HEK293 (cell line): ENCODE data around the gene TNFRSF14.
A peak's percentile ranks its signal among the peaks of the same experiment; 100 is the strongest.

ENCODE experiments used
- GLIS1 ChIP-seq: fragments of 450-650 bp; formaldehyde crosslinking; IDR thresholded peaks from 2 replicates; pipeline ENCODE4 v1.5.1; 2016; ENCODE audit warnings: missing biosample characterization, missing genetic modification characterization
- IKZF3 ChIP-seq: fragments of 450-650 bp; IDR thresholded peaks from 2 replicates; pipeline ENCODE4 v1.5.0; 2018; ENCODE audit warnings: missing biosample characterization, mild to moderate bottlenecking, missing genetic modification characterization, moderate library complexity
- KLF9 ChIP-seq: fragments of 450-650 bp; formaldehyde crosslinking; IDR thresholded peaks from 2 replicates; pipeline ENCODE4 v1.5.1; 2016; ENCODE audit warnings: missing biosample characterization, missing genetic modification characterization, low read depth
- MEIS1 ChIP-seq: sonication (generic); formaldehyde crosslinking; IDR thresholded peaks from 2 replicates; pipeline ENCODE4 v1.8.1; 2022; ENCODE audit warnings: missing genetic modification reagents, mild to moderate bottlenecking, borderline replicate concordance
- MYNN ChIP-seq: fragments of 450-650 bp; formaldehyde crosslinking; IDR thresholded peaks from 2 replicates; pipeline ENCODE4 v1.5.1; 2016; ENCODE audit warnings: missing biosample characterization, missing genetic modification characterization, borderline replicate concordance
- SALL2 ChIP-seq: fragments of 450-650 bp; formaldehyde crosslinking; IDR thresholded peaks from 2 replicates; pipeline ENCODE4 v1.5.0; 2017; ENCODE audit warnings: missing biosample characterization, mild to moderate bottlenecking, missing genetic modification characterization, borderline replicate concordance
- SCRT2 ChIP-seq: fragments of 450-650 bp; formaldehyde crosslinking; IDR thresholded peaks from 2 replicates; pipeline ENCODE4 v1.5.1; 2016; ENCODE audit warnings: missing biosample characterization, missing genetic modification characterization
- YY2 ChIP-seq: fragments of 450-650 bp; formaldehyde crosslinking; IDR thresholded peaks from 2 replicates; pipeline ENCODE4 v1.5.1; 2016; ENCODE audit warnings: missing biosample characterization, missing genetic modification characterization
- ZBTB20 ChIP-seq: fragments of 450-650 bp; formaldehyde crosslinking; IDR thresholded peaks from 2 replicates; pipeline ENCODE4 v1.5.1; 2016; ENCODE audit warnings: missing biosample characterization, missing genetic modification characterization
- ZFHX2 ChIP-seq: fragments of 450-650 bp; formaldehyde crosslinking; conservative IDR thresholded peaks from 2 replicates; pipeline ENCODE4 v1.5.1; 2016; ENCODE audit warnings: missing biosample characterization, missing genetic modification characterization
- ZIC2 ChIP-seq: fragments of 450-650 bp; formaldehyde crosslinking; IDR thresholded peaks from 2 replicates; pipeline ENCODE4 v1.5.1; 2016; ENCODE audit warnings: missing biosample characterization, missing genetic modification characterization
- ZNF175 ChIP-seq: fragments of 450-650 bp; formaldehyde crosslinking; IDR thresholded peaks from 2 replicates; pipeline ENCODE4 v1.5.1; 2016; ENCODE audit warnings: missing biosample characterization, missing genetic modification characterization
- ZNF23 ChIP-seq: fragments of 450-650 bp; formaldehyde crosslinking; IDR thresholded peaks from 2 replicates; pipeline ENCODE4 v1.5.1; 2016; ENCODE audit warnings: missing biosample characterization, missing genetic modification characterization, borderline replicate concordance
- ZNF274 ChIP-seq, 2 experiments: fragments of 200-500 bp in 1 of 2; fragments of 450-650 bp in 1 of 2; sonication (Bioruptor generic) in 1 of 2; formaldehyde crosslinking in 1 of 2; IDR thresholded peaks; 2 replicates each; pipeline versions ENCODE4 v1.5.1 to v1.6.1; 2014 to 2016; ENCODE audit warnings: borderline replicate concordance in 1 of 2, inconsistent platforms in 1 of 2, low read length in 1 of 2, missing biosample characterization in 1 of 2, missing genetic modification characterization in 1 of 2
- ZNF391 ChIP-seq: fragments of 450-650 bp; formaldehyde crosslinking; IDR thresholded peaks from 2 replicates; pipeline ENCODE4 v1.5.1; 2016; ENCODE audit warnings: low read depth, missing biosample characterization, missing genetic modification characterization, borderline replicate concordance
- ZNF416 ChIP-seq: fragments of 450-650 bp; formaldehyde crosslinking; IDR thresholded peaks from 2 replicates; pipeline ENCODE4 v1.5.1; 2016; ENCODE audit warnings: missing biosample characterization, missing genetic modification characterization
- ZNF433 ChIP-seq: fragments of 450-650 bp; formaldehyde crosslinking; IDR thresholded peaks from 2 replicates; pipeline ENCODE4 v1.5.1; 2016; ENCODE audit warnings: missing biosample characterization, missing genetic modification characterization, low read depth
- ZNF521 ChIP-seq: fragments of 450-650 bp; formaldehyde crosslinking; IDR thresholded peaks from 2 replicates; pipeline ENCODE4 v1.5.1; 2017; ENCODE audit warnings: missing biosample characterization, mild to moderate bottlenecking, missing genetic modification characterization
- ZNF600 ChIP-seq: fragments of 450-650 bp; formaldehyde crosslinking; IDR thresholded peaks from 2 replicates; pipeline ENCODE4 v1.5.1; 2016; ENCODE audit warnings: missing biosample characterization, missing genetic modification characterization
- ZNF629 ChIP-seq: fragments of 450-650 bp; formaldehyde crosslinking; IDR thresholded peaks from 2 replicates; pipeline ENCODE4 v1.5.1; 2017; ENCODE audit warnings: missing biosample characterization, missing genetic modification characterization
- ZNF664 ChIP-seq: fragments of 450-650 bp; formaldehyde crosslinking; IDR thresholded peaks from 2 replicates; pipeline ENCODE4 v1.5.1; 2016; ENCODE audit warnings: missing biosample characterization, missing genetic modification characterization
- ZNF747 ChIP-seq: fragments of 450-650 bp; formaldehyde crosslinking; IDR thresholded peaks from 2 replicates; pipeline ENCODE4 v1.5.1; 2016; ENCODE audit warnings: missing biosample characterization, missing genetic modification characterization
- ZNF791 ChIP-seq: fragments of 450-650 bp; formaldehyde crosslinking; IDR thresholded peaks from 2 replicates; pipeline ENCODE4 v1.5.1; 2016; ENCODE audit warnings: missing biosample characterization, missing genetic modification characterization
- ZNF792 ChIP-seq: fragments of 450-650 bp; formaldehyde crosslinking; IDR thresholded peaks from 2 replicates; pipeline ENCODE4 v1.5.1; 2016; ENCODE audit warnings: missing biosample characterization, missing genetic modification characterization
- ZXDB ChIP-seq: fragments of 450-650 bp; formaldehyde crosslinking; IDR thresholded peaks from 2 replicates; pipeline ENCODE4 v1.5.1; 2016; ENCODE audit warnings: missing biosample characterization, missing genetic modification characterization
- TF ChIP-seq, protein P1 (sequence below): fragments of 450-650 bp; formaldehyde crosslinking; IDR thresholded peaks from 2 replicates; pipeline ENCODE4 v1.5.1; 2017; ENCODE audit warnings: missing biosample characterization, mild to moderate bottlenecking, missing genetic modification characterization, moderate library complexity
- TF ChIP-seq, protein P2 (sequence below): fragments of 450-650 bp; formaldehyde crosslinking; IDR thresholded peaks from 2 replicates; pipeline ENCODE4 v1.5.1; 2016; ENCODE audit warnings: missing biosample characterization, missing genetic modification characterization
- TF ChIP-seq, protein P3 (sequence below): fragments of 450-650 bp; formaldehyde crosslinking; IDR thresholded peaks from 2 replicates; pipeline ENCODE4 v1.5.1; 2016; ENCODE audit warnings: missing biosample characterization, missing genetic modification characterization
- TF ChIP-seq, protein P4 (sequence below): fragments of 450-650 bp; IDR thresholded peaks from 2 replicates; pipeline ENCODE4 v1.5.1; 2018; ENCODE audit warnings: missing biosample characterization, missing genetic modification characterization
- TF ChIP-seq, protein P5 (sequence below): fragments of 450-650 bp; formaldehyde crosslinking; IDR thresholded peaks from 2 replicates; pipeline ENCODE4 v1.5.1; 2016; ENCODE audit warnings: missing biosample characterization, missing genetic modification characterization
- TF ChIP-seq, protein P6 (sequence below): fragments of 450-650 bp; formaldehyde crosslinking; IDR thresholded peaks from 2 replicates; pipeline ENCODE4 v1.5.1; 2017; ENCODE audit warnings: missing biosample characterization, missing genetic modification characterization

Gene TNFRSF14

DNA sequence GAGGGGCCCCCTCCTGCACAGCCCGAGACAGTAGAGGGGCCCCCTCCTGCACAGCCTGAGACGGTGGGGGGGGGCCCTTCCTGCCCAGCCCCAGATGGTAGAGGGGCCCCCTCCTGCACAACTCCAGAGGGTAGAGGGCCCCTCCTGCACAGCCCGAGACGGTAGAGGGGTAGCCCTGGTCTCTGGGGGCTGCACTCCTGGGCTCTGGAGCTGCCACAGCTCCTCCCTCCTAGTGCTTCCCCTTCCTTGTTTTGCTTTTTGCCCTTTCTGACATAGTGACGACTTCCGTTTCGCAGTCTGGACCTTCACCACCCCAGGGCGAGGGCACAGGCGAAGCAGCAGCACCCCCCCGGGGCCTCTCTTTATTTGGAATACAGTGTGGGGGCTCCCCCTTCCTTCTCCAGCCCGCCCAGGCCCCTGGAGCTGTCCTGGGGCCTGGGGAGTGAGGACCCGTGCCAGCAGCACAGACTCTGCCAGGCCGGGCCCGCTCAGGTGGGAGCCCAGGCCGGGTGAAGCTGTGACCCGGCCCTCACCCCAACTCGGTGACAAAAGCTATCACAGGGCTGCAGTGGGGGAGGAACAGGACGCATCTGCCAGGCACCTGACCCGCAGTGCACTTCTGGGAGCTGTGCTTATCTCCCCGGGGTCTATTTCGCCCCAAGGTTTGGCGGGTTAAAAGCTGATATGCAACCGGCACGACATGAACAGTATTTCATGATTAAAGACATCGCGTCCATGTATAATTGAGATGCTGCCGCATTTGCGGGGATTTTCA lies 29.3 kb downstream of the TNFRSF14 start (continued):
- TF ChIP-seq ZNF23 (tag by site-specific recombination), result no peak
- no peak for TF ChIP-seq ZNF792
- no peak for TF ChIP-seq ZNF664
- TF ChIP-seq, protein P1, sequence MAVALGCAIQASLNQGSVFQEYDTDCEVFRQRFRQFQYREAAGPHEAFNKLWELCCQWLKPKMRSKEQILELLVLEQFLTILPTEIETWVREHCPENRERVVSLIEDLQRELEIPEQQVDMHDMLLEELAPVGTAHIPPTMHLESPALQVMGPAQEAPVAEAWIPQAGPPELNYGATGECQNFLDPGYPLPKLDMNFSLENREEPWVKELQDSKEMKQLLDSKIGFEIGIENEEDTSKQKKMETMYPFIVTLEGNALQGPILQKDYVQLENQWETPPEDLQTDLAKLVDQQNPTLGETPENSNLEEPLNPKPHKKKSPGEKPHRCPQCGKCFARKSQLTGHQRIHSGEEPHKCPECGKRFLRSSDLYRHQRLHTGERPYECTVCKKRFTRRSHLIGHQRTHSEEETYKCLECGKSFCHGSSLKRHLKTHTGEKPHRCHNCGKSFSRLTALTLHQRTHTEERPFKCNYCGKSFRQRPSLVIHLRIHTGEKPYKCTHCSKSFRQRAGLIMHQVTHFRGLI, result no peak
- TF ChIP-seq KLF9 (tag by site-specific recombination), result no peak
- peak; percentile 33; the same call in 1 of the 2 replicates for TF ChIP-seq ZXDB (tag by site-specific recombination)
- TF ChIP-seq ZNF433 (tag by site-specific recombination), result no peak
- TF ChIP-seq ZNF274 (IDR thresholded peaks at IDR 0.05; ENCODE audit: low read length), result no peak
- TF ChIP-seq ZNF274 (tag by site-specific recombination; IDR thresholded peaks at IDR 0.05; ENCODE audit: borderline replicate concordance), result no peak
- no peak for TF ChIP-seq ZNF175 (tag by site-specific recombination)
- TF ChIP-seq, protein P2, sequence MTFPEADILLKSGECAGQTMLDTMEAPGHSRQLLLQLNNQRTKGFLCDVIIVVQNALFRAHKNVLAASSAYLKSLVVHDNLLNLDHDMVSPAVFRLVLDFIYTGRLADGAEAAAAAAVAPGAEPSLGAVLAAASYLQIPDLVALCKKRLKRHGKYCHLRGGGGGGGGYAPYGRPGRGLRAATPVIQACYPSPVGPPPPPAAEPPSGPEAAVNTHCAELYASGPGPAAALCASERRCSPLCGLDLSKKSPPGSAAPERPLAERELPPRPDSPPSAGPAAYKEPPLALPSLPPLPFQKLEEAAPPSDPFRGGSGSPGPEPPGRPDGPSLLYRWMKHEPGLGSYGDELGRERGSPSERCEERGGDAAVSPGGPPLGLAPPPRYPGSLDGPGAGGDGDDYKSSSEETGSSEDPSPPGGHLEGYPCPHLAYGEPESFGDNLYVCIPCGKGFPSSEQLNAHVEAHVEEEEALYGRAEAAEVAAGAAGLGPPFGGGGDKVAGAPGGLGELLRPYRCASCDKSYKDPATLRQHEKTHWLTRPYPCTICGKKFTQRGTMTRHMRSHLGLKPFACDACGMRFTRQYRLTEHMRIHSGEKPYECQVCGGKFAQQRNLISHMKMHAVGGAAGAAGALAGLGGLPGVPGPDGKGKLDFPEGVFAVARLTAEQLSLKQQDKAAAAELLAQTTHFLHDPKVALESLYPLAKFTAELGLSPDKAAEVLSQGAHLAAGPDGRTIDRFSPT, result peak; percentile 60
- peak; percentile 46 for TF ChIP-seq GLIS1 (tag by site-specific recombination)
- TF ChIP-seq SALL2 (tag by site-specific recombination), result no peak
- TF ChIP-seq ZNF747 (tag by site-specific recombination), result no peak
- TF ChIP-seq, protein P3, sequence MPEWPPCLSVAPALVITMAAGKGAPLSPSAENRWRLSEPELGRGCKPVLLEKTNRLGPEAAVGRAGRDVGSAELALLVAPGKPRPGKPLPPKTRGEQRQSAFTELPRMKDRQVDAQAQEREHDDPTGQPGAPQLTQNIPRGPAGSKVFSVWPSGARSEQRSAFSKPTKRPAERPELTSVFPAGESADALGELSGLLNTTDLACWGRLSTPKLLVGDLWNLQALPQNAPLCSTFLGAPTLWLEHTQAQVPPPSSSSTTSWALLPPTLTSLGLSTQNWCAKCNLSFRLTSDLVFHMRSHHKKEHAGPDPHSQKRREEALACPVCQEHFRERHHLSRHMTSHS, result no peak
- peak; percentile 70 for TF ChIP-seq ZBTB20
- TF ChIP-seq, protein P4, sequence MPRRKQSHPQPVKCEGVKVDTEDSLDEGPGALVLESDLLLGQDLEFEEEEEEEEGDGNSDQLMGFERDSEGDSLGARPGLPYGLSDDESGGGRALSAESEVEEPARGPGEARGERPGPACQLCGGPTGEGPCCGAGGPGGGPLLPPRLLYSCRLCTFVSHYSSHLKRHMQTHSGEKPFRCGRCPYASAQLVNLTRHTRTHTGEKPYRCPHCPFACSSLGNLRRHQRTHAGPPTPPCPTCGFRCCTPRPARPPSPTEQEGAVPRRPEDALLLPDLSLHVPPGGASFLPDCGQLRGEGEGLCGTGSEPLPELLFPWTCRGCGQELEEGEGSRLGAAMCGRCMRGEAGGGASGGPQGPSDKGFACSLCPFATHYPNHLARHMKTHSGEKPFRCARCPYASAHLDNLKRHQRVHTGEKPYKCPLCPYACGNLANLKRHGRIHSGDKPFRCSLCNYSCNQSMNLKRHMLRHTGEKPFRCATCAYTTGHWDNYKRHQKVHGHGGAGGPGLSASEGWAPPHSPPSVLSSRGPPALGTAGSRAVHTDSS (tag by site-specific recombination), result no peak
- no peak for TF ChIP-seq IKZF3
- no peak for TF ChIP-seq ZNF791
- TF ChIP-seq SCRT2, result no peak
- no peak for TF ChIP-seq ZNF416 (tag by site-specific recombination)
- TF ChIP-seq ZNF629 (tag by site-specific recombination), result no peak
- no peak for TF ChIP-seq ZFHX2 (tag by site-specific recombination)
- TF ChIP-seq, protein P5, sequence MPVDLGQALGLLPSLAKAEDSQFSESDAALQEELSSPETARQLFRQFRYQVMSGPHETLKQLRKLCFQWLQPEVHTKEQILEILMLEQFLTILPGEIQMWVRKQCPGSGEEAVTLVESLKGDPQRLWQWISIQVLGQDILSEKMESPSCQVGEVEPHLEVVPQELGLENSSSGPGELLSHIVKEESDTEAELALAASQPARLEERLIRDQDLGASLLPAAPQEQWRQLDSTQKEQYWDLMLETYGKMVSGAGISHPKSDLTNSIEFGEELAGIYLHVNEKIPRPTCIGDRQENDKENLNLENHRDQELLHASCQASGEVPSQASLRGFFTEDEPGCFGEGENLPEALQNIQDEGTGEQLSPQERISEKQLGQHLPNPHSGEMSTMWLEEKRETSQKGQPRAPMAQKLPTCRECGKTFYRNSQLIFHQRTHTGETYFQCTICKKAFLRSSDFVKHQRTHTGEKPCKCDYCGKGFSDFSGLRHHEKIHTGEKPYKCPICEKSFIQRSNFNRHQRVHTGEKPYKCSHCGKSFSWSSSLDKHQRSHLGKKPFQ, result no peak
- peak; percentile 98 for TF ChIP-seq ZNF600 (tag by site-specific recombination)
- TF ChIP-seq YY2, result no peak
- no peak for TF ChIP-seq MEIS1
- TF ChIP-seq, protein P6, sequence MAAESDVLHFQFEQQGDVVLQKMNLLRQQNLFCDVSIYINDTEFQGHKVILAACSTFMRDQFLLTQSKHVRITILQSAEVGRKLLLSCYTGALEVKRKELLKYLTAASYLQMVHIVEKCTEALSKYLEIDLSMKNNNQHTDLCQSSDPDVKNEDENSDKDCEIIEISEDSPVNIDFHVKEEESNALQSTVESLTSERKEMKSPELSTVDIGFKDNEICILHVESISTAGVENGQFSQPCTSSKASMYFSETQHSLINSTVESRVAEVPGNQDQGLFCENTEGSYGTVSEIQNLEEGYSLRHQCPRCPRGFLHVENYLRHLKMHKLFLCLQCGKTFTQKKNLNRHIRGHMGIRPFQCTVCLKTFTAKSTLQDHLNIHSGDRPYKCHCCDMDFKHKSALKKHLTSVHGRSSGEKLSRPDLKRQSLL (tag by site-specific recombination), result peak; percentile 68; the same call in 1 of the 2 replicates
- TF ChIP-seq ZIC2 (tag by site-specific recombination), result peak; percentile 8; the same call in 1 of the 2 replicates
- no peak for TF ChIP-seq ZNF521 (tag by site-specific recombination)
- no peak for TF ChIP-seq ZNF391 (tag by site-specific recombination)
- no peak for TF ChIP-seq MYNN (tag by site-specific recombination)
